Inferior parietal cortex (tissue), 1 donor: ENCODE data around the gene EFCAB14.
"Not testable (repeated sequence)": the region's sequence is repeated elsewhere in the genome, so short reads cannot be mapped to it uniquely, and the experiment has no call there.

ENCODE experiments used
- DNase-seq: peaks from one replicate; pipeline ENCODE4 v3.0.0-alpha.2; 2016; ENCODE audit errors: extremely low spot score

EFCAB14 gene

DNA sequence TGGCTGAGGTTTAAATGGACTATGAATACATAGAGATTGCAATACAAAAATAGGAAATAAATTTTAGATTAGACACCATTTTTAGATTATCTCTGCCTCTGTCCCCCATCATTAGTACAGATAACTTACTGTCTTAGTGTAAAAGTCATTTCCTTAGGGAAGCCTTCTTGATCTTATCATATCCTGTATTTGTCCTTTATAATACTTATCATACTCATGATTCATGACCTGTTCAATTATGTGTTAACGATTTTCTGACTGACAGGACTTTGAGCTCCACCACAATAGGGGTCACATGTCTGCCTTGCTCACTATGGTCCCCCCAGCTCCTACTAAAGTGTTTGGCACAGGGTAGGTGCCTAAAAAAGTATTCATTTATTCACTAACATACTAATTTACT is 32.7 kb downstream of the EFCAB14 start:
- DNase-seq: no peak

DNA sequence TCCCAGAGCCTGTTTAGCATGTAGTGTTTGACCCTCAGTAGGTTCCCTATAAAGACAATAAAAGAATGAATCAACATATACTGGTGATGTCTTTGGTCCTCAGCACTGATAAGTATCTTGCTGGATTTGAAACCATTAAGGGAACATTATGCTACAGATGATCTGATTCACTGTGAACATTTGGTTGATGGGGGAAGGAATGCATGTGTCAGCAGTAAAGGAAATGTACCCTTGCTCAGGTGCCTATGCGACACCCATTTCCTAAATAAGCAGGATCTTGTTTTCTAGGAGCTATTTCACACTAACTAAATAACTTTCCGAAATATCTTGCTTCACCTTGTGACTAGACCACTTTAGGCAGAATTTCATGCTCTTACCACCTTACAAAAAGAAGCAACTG is 34.2 kb downstream of the EFCAB14 start:
- DNase-seq: no peak

- DNase-seq: no peak
These were observed 36.9 kb downstream of the EFCAB14 start for GRCh38 chr1:46682064-46682463.

DNA sequence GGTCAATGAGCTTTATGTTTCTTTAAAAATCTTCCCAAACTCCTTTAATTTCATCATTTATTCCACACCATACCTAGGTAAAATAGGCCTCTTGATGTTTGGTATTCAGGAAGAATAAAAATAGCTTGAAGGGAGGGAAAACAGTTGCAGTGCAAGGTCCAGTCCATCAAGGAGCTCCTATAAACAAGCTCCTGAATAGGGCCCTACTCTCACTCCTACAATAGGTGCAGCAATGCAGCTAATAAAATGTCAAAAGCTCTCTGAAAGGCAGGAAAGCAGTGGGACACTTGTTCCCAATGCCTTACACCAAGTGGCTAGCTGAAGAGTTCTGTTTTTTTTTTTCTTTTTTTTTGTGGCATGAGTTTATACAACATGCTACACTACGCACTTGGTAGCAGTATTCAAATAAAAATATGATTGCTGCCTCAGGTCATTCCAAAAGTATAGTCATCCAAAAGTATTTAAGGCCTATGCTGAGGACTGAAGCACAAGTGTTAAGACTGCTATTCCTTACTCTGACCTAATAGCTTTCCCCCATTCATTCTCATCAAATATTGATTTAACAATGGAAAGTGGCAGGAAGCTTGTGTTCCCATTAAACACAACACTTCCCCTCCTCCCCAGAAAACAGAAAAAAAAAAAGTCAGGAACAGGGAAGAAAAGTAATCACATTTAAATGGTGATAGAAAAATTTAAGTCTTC is 37.4 kb downstream of the EFCAB14 start:
- DNase-seq: no peak

- DNase-seq: no peak
These were observed 38.9 kb downstream of the EFCAB14 start for GRCh38 chr1:46679789-46680573.

- no peak for DNase-seq
These were observed 41.6 kb downstream of the EFCAB14 start for GRCh38 chr1:46677339-46677738.

DNA sequence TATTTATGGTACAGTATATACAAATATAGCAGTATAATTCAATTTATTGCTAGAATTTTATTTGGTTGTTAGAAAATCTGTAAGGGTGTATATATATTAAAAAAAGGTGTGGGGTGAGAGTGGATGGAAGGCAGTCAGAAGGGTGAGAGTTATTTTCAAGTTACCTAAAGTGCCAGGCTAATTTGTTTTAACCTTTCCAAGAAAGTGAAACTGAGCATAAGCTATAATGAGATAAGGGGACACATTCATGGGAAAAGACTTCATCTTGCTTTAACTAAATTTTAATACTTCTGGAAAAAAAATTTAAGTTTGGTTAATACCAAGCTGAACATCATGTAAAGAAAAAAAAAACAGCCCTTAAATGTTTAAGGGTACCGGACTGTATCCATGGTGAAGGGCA is 42.4 kb downstream of the EFCAB14 start:
- no peak for DNase-seq

DNA sequence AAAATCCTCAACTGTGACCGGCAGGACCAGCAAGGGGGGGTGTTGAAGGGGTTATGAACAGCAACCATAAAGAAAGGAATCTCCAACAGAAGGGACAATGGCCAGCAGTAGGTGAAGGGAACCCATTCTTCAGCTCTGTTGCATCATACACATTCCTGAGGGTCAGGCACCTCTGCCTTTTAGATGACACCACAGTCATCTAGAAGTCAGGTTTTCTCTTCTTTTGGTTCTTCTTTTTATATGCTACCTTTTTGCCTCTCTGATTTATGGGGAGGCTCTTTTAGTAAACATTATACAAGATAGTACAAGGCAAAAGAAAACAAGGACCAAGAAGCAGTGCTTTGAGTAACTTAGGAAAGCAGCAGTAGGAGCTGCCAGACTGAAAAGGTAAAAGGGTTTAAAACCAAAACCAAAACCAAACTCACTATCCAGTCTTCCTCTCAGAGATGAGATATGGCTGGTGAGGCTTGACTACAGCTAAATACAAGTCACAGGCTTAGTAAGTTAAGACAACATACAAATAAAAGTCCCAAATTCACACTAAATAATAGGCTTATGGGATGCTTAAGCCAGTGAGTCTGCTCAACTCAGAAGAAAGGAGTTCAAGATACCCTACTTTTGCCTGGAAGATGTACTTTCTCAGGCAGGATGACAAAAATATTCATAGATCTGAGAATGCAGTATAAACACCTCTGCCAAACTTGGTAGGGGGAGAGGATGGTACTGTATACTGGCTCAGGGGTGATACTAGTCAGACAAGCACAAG is 43.2 kb downstream of the EFCAB14 start:
- DNase-seq: no peak

- no peak for DNase-seq
These were observed 45.1 kb downstream of the EFCAB14 start for GRCh38 chr1:46673749-46674182.

GRCh38 chr1:46672696-46673095 is 46.2 kb downstream of the EFCAB14 start:
- no peak for DNase-seq

- DNase-seq: no peak
These were observed 47.4 kb downstream of the EFCAB14 start, which contains the start of gene TEX38 for GRCh38 chr1:46671554-46671953. Gene TEX38, plus strand, starts transcription at chr1:46671854. Its CDS starts 81 bp downstream, at chr1:46671935.

- no peak for DNase-seq
These were observed 48.8 kb downstream of the EFCAB14 start for GRCh38 chr1:46670134-46670533.

- peak; percentile 63 for DNase-seq
These were observed 50.8 kb downstream of the EFCAB14 start, which contains the start of gene ATPAF1 for GRCh38 chr1:46667782-46668760. Gene ATPAF1, minus strand, starts transcription at chr1:46668364. Its CDS starts 42 bp downstream, at chr1:46668322.

- DNase-seq: no peak
These were observed 52.9 kb downstream of the EFCAB14 start for GRCh38 chr1:46665983-46666382.

- not testable (repeated sequence) for DNase-seq
These were observed 56.0 kb downstream of the EFCAB14 start for GRCh38 chr1:46662919-46663318.

DNA sequence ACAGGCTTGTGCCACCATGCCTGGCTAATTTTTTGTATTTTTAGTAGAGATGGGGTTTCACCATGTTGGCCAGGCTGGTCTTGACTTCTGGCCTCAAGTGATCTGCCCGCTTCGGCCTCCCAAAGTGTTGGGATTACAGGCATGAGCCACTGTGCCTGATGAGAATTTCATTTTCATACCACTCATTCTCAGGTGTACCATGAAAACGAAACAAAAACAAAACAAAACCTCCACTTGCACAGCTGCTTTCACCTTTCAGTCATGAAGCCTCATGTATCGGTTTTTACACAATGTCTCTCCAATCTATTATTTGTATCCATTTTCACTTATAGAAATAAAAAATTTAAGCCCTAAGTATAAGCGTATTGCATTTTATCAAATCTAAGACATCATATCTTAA is 58.8 kb downstream of the EFCAB14 start:
- not testable (repeated sequence) for DNase-seq

DNA sequence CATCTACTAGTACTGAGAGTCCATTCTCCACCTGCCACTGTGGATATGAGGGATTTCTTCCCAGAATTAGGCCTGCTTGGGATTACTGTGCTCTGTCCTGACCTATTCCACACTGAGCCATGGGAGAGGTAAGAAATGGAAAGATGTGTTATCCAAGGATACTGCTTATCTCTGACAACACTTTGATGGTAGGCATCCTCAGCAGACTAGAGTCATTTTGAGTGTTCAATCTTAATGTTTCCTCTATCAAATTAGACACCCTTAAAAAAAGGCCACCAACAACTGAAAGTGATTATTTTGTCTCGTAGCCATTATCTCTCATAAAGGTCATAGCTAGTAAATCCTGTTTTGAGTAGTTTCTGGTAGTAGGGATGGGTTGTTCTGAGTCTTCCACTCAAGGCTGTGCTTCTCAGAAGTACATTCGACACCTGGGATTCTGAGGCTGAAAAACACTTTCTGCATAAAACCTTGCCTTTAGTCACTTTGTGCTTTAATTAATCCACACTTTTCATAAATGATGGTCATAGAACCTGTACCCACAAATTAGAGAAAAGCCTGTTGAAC is 59.5 kb downstream of the EFCAB14 start:
- DNase-seq: no peak

- no peak for DNase-seq
These were observed 61.1 kb downstream of the EFCAB14 start for GRCh38 chr1:46657775-46658174.

DNA sequence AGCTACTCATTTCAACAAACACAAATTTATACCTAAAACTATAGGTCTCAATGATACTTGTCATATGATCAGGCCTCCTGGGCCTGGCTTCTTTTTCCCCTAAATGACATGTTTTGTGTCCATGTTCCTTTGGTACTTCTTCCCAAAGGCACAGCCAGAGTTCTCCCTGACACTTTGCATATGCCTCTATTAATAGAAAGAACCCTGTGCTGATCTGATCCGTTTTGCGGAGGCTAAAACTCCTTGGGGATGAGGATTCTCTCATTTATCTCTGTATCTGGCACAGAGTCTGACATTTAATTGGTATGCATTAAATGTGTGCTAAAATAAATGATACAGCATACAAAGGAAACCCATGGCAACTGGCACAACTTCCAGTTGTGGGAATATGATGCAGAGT is 62.3 kb downstream of the EFCAB14 start:
- no peak for DNase-seq

DNA sequence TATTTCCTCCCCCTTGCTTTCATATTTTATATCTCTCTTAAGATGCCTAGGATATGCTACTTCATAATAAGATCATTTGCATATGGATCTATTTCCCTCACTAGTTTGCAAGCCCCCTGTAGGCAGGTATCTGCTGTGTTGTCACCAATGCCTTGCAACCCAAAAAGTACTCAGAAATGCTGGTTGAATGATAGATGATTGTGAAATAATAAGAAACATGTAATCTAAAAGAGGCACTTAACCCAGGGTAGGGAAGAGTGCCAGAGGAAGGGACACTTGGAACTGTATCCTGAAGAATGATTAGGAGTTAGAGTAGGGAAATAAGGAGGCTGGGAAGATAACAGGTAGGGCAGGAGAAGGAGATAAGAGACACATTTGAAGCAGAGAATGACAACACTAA is 63.1 kb downstream of the EFCAB14 start:
- no peak for DNase-seq

- not testable (repeated sequence) for DNase-seq
These were observed 64.2 kb downstream of the EFCAB14 start for GRCh38 chr1:46654698-46655097.
